ENCODE data around the gene ADARB2.
"Not testable (repeated sequence)": the region's sequence is repeated elsewhere in the genome, so short reads cannot be mapped to it uniquely, and the experiment has no call there.

ADARB2 gene

GRCh38 chr10:1414893-1415292, 322.4 kb downstream of the ADARB2 start:
- DNase-seq = no peak

- DNase-seq = not testable (repeated sequence)
Measured at GRCh38 chr10:1414346-1414745, 323.0 kb downstream of the ADARB2 start.

- no peak for DNase-seq
Measured at GRCh38 chr10:1413823-1414222, 323.5 kb downstream of the ADARB2 start.

DNA sequence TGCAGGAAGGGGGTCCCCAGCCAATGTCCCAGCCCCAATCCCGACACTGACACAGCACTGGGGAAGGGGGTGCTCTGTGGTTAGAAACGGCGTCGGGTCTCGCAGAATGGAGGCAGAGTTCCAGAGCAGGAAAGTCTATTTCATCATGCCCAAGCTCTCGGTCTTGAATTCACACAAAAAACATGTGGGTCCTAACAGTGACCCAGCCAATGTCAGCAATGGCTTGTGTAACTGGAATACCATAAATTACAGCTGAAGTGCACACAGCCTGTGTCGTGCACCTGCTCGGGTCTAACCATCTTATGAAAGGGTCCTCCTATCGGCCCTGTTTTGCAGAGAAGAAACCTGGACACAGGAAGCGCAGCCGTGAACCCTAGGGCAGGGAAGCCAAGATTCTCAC, 324.1 kb downstream of the ADARB2 start:
- no peak for DNase-seq

- no peak for DNase-seq
Measured at GRCh38 chr10:1412531-1413189, 324.7 kb downstream of the ADARB2 start.

- DNase-seq = no peak
Measured at GRCh38 chr10:1411956-1412355, 325.4 kb downstream of the ADARB2 start.

DNA sequence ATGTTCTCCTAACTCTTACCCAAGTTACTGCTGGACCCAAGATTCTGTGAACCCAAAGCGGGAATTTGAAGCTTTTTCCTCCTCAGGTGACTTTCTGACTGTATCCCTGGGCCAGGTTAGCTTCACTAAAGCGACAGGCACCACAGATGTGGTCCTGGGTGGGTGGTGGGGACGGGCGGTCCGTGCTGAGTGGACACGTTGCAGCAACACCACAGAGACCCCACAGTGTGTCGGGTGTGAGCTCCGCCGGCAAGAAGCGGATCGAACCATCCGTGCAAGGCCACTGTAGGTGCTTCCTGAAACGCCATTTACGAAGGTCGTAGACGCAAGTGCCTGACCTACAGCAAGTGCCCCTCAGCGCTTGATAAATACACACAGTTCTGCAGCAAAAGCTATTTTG, 325.9 kb downstream of the ADARB2 start:
- DNase-seq = no peak

- no peak for DNase-seq
Measured at GRCh38 chr10:1410469-1411395, 326.6 kb downstream of the ADARB2 start.

- no peak for DNase-seq
Measured at GRCh38 chr10:1410032-1410431, 327.3 kb downstream of the ADARB2 start.

DNA sequence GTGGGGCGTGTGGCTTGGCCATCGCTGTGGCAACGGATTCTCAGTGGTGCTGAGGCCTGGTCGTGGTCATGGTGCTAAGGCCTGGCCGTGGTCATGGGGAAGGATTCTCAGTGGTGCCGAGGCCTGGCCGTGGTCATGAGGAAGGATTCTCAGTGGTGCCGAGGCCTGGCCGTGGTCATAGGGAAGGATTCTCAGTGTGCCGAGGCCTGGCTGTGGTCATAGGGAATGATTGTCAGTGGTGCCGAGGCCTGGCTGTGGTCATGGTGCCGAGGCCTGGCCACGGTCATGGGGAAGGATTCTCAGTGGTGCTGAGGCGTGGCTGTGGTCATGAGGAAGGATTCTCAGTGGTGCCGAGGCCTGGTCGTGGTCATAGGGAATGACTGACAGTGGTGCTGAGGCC, 327.9 kb downstream of the ADARB2 start:
- DNase-seq = no peak

DNA sequence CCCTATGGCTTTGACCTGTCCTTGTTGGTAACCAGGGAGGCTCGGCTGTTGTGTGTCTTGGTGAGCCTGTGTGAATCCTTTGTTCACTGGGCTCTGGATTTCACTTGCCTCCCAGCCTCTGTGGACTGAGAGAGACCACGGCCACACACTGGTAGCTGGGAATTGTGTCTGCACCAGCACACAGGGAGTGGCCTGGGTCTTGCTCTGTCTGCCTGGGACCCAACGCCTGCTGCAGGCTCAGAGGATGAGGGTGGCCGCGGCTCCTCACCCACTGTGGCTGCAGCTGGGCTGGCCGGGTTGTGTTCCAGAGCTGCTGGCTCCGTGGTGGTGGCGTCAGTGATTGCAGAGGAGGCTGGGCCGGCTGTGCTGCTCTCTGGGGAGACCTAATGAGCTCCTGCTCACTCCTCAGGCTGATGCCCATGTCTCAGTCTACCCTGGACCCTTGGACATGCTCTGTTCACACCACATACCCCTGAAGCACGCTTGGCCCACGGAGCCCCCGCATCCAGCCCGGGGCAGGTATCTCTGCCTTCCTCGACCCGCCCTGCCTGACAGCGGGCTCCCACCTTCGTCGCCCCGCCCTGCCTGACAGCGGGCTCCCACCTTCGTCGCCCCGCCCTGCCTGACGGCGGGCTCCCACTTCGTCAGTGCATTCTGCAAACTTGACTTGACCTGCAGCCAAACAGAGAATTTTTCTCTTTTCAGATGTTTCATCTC, 328.5 kb downstream of the ADARB2 start:
- no peak for DNase-seq

DNA sequence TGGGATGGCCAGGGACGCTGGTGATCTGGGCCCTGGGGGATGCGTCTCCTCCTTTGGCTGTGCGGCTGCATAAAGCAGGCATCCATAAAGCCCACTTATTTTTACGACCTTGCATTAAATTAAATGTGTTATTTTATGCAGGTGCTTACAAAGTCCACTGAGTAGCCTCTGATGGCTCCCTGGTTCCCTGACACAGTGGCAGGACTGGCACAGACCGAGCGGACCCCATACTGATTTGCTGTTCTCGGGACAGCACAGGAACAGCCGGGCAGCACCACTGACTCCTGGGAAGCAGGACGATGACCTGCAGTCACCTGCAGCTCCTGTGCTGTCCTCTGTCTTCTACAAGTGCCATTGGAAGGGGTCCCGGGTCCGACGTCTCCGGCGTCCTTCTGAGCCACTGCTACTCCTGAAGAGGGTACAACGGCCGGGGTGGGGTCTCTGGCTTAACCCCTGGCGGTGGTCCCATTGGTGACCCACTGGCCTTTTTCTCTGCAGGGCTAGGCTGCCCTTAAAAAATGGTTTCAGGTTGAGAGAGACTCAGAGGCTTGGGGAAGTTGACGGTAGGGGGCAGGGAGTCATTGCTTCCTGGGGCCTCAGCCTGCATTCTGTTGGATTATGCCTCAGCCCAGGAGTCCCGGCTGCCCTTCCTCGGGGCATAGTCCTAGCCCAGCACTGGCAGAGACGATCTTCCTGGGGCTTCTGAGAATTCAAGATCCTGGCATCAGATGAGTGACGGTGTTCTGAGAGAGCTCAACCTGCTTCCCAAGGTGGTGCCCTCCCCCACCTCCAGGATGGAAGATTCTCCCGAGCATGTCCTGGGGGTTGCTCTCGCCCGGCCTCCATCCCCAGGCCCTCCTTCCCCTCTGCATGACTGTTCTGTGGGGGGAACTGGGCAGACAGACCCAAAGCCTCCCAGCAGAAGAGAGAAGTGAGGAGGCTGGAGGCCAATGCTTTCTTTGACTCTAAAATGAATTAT, 330.1 kb downstream of the ADARB2 start:
- no peak for DNase-seq

DNA sequence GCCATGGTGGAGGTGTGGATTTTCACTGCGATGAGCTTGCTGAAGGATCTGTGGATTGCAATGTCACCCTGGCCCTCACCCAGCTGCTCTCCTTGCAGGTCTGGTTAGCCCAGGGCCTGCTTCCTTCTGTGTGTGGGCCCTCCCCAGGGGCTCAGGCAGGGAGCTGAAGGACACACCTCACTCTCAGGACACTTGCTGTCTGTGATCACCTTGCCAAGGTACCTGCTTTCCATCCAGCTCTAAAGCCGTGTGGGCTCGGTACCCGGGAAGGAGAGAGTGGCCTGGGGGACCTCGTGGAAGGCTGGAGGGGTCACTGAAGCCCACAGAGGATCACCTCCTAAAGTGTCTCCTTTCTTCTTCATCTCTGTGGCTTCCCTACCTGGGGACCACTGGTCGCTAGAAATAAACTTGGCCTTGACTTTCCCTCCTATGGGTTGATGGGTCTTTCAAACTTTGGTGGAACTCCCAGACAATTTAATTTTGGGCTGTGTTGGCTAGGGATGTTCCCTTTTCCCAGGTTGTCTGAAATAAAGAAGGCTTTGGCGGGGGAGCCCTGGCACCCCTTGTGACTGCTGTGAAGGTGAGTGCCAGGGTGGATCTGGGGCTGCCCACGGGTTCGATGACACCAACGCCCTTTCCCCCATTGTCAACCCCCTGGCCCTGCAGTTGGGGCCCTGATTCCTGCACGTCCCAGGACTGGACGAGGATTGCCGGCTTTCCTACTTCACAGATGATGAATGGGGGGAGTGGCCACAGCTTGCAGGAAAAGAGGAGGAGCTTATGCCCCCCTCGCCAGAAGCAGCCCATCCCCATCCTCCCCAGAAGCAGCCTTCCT, 331.0 kb downstream of the ADARB2 start:
- no peak for DNase-seq

DNA sequence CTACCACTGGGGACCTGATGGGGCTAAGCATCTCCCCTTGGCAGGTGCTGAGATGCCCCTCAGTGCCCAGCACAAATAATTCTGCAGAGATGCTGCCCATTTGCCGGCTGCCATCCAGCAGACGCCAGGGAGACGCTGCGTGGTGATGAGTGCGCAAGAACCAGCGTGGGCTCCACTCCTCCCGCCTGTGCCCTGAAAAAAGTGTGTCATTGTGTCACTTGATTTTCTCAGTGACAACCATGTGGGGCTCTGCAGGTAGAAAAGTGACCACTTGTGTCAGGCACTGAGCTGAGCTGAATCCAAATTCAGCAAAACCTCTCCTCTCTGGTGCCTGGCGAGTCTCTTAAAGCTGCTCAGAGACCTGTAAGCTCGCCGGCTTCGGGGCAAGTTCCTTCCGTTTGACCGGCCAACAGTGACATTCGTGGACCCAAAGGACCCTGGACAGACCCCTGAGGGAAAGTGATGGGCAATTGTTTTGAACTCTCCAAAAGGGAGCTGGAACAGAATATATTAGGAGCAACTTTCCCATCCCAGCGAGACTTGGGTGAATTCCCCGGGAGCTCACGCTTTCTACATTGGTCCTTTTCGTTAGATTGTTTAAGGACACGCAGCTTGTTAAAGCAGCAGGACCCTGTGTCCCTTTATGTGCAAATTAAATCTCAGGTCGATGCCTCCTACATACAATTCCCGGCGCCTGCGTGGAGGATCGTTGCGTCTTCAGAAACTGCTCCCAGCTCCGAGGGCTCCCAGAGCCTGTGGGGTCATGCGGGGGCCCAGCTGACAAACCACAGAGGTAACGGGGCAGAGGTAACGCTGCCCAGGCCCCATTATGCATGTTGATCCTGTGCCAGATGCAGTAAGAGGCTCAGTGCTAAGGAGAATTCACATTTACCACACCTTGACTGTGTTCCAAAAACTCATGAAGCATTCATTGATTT, 332.7 kb downstream of the ADARB2 start:
- DNase-seq = no peak

DNA sequence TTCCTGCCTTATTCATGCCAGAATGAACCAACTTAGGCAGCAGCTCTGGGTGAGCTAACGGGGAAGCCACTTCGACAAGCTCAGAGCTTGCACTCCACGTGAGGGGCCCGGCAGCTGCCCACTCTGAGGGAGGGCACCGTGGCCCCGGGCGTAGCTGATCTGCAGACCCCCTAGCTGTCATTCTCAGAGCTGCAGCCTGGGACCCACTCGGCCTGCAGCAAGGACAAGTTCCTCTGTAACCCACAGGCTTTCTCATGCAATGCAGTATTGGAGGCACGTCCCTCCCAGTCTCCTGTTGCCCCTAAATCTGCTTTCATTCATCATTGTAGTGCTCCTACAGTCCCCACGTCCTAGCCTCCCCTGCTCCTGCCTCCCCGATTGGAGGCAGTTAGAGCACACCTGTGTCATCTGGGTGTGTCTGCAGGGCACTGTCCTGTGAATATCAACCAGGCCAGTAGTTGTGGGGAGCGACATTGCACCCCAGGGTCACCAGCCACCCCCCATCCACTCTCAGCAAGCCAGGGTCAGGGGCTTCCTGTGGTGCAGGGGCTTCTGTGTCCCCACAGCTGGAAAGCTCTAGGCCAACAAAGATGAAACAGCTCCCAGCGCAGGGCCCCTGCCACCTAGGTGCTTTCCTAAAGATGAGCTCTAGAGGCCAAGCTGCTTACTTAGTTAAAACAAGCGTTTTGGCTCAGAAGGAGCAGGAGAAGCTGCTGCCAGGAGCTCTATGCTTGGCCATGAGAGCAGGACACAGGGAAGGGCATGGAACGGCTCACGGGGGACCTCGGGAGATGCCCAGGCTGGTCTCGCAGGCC, 333.6 kb downstream of the ADARB2 start:
- no peak for DNase-seq

DNA sequence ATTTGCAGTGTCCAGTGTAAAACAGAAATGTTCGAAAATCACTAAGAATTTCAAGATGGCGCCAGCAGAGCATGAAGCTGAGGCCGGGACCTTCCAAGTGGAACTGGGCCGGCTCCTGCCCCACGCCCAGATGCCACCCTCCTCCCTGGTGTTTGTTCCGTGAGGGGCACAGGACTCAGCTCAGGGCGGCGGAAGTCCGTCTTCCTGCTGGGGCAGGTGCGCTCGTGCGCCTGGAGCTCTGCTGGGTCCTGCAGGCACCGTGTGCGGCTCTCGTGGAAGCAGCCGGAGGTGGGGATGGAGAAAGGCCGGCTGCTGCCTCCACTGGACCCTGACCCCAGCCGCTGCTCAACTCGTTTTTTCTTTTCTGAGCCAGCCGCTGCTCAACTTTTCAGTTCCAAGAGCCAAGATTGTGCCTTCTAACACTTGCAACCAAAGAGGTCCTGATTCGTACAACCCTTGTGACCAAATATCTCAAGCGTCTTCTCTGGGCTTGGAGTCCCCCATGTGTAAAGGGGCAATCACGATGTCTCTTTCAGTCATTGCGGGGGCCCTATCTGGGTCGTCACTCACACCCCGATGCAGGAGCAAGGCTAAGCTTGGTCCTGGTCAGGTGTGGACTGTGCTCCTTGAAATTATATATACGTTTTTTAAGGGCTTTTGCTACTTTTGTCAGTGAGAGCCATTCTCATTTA, 334.4 kb downstream of the ADARB2 start:
- no peak for DNase-seq

DNA sequence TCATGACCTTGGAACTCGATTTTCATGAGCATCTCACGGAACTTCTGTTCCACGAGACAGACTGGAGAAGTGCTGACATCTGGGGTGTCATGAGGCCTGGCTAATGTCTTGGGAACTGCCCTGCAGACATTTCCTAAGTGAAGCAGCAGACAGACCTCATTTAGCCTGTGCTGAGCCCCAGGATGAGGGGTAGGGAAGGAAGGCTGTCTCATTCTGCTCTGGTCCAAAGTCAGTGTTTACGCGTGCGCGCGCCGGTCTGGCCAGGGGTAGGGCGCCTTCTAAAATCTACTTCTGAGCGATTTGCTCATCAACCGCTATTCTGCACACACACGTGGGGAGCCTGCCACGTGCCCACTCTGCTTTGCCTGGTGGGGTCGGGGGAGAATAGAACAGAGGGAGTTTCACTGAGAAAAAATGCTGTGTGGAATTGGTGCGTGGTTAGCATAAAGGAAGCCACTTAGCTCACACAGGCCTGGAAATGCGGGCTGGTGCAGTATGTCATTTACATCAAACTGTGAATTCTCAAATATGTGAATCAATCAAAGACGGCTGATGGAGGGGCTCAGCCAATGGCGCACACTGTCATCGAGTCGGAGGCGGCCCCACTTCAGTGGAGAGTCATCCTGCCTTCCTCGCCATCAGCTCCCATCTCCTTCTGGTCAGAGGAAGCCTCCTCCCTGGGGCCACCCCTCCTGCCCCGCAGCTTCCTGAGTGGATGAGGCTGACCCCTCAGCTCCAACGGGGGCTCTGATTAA, 335.1 kb downstream of the ADARB2 start:
- no peak for DNase-seq

Data from CD4-positive, alpha-beta T cell treated with Interleukin-12 subunit alpha and Interleukin-12 subunit beta, for 1 hour (primary cell).